GM10266 (cell line): ENCODE results near the gene APIP.

ENCODE experiments used
- DNase-seq: peaks from one replicate; pipeline ENCODE4 v3.0.0; 2012; ENCODE audit errors: extremely low spot score
- TF ChIP-seq, protein P1 (sequence below): IDR thresholded peaks from 2 replicates; pipeline ENCODE4 v1.5.1; 2012; ENCODE audit warnings: mild to moderate bottlenecking, low read depth; ENCODE audit not compliant: control insufficient read depth, insufficient read depth; ENCODE audit errors: missing control alignments

The APIP gene

DNA sequence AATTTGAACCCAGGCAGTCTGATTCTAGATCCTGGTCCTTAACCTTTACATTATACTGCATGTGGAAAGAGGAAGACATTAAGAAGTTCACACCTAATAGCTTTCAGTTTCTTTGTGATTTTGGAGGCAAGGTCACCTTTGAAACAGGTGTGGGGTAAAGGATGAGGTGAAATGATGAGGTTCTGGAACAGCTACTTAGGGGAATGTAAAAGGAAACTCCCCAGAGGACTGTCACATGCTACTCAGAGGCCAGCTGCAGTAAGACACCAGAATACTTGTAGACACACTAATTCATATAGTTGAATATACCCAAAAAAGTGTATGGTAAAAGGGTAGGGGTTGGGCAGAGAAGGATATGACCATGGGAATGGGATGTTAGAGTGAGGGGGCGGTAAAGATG is 5.4 kb downstream of the APIP start:
- TF ChIP-seq, protein P1, sequence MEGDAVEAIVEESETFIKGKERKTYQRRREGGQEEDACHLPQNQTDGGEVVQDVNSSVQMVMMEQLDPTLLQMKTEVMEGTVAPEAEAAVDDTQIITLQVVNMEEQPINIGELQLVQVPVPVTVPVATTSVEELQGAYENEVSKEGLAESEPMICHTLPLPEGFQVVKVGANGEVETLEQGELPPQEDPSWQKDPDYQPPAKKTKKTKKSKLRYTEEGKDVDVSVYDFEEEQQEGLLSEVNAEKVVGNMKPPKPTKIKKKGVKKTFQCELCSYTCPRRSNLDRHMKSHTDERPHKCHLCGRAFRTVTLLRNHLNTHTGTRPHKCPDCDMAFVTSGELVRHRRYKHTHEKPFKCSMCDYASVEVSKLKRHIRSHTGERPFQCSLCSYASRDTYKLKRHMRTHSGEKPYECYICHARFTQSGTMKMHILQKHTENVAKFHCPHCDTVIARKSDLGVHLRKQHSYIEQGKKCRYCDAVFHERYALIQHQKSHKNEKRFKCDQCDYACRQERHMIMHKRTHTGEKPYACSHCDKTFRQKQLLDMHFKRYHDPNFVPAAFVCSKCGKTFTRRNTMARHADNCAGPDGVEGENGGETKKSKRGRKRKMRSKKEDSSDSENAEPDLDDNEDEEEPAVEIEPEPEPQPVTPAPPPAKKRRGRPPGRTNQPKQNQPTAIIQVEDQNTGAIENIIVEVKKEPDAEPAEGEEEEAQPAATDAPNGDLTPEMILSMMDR, result no peak
- DNase-seq, result no peak

DNA sequence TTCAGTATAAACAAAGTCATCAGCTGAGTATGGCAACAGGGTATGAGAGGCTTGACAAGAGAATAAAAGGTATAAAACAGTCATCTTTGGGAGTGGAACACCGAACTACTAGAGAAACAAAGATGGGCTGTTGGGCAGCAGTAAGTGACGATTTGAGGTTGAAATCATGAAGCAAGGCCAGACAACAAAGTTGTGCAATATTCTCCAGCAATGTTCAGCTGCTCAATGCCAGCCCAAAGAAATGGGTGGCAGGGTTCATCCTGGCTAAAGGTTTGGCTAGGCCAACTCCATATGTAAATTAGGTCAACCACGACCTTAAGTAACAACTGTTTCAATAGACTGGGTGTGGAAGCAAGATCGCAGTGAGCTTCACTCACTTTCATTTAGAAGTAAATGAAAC is 6.2 kb downstream of the APIP start:
- no peak for DNase-seq
- TF ChIP-seq, protein P1, result no peak

DNA sequence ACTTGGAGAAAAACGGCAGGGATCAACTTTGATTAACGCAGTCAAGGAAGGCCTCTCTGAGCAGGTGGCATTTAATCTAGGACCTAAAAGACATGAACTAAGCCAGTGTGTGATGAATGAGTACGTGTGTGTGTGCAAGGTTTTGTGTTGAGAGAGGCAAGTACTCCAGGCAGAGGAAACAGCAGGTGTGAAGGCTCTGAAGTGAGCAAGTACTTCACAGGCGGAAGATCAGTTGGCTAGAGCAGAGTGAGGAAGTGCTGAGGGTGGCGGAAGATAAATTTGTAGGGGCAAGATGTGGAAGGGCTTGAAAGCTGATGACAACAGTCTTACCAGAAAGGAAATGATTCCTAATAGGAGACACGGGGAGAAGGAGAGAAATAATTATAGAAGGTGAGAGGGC is 6.8 kb downstream of the APIP start:
- TF ChIP-seq, protein P1, result no peak

DNA sequence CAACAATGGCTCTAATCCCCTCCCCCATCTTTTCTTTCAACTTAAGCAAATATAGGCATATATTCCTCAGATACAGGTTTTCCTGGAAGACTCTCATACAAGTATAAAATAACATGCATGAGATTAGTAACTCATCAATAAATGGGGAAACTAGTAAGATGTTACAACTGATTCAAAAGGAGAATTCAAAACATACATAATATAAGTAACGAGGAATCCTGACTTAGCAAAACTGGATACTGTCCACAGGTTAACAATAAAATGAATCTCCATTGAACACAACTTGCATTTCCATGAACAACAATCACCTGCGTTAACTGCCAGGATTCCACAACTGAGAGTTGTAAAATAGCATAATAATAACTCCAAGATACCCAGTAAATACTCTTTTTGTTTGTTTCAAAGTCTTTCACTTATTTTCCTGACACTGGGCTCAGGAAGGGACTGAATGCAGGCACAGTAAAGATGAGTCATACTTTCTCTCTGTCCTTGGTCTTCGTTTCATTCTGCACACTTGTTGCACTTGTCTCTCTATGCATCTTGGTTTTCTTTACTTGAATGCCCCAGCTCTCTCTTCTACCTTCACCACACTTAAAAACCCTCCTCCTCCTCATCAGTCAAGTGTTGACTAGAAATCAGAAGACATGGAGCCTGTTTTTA is 8.1 kb downstream of the APIP start:
- no peak for DNase-seq
- TF ChIP-seq, protein P1, result no peak

More for the DNA sequence above, 6.8 kb downstream of the APIP start:
- no peak for DNase-seq

DNA sequence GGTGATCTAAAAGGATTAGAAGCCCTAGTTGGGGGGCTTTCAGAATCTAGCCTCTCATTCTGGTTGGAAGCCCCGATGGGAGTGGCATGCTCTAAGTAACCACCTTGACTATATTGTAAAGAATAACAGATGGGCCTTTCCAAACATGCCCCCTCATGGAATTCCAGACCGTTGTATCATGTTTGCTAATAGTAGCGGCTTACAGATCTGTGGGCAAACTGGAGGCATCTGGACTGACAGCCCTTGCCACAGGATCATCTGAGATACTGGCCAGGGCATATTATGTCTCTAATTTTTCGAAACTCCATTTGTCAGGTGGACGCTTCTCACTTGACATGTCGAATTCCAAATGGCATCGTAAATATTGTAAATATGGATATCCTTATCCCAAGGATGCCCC is 10.5 kb downstream of the APIP start:
- TF ChIP-seq, protein P1, result no peak
- no peak for DNase-seq

DNA sequence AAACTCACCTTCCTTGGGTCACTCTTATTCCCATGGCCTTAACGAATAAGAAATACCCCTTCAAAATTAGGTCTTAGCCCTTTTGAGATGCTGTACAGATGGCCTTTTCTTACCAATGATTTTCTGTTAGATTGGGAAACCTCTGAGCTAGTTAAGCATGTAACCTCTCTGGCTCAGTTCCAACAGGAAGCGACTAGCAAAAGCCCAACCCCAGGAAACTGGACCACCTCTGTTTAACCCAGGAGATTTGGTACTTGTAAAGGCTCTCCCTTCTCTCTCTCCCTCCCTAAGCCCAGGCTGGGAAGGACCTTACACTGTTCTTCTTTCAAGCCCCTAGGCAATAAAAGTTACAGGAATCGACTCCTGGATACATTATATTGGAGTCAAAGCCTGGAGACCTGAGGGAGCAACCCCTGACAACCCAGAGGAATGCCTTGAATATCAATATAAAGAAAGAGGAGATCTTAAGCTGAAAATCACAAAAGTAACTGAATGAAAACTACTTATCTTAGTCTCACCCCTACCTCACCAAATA is 11.7 kb downstream of the APIP start:
- TF ChIP-seq, protein P1, result no peak
- DNase-seq, result no peak

DNA sequence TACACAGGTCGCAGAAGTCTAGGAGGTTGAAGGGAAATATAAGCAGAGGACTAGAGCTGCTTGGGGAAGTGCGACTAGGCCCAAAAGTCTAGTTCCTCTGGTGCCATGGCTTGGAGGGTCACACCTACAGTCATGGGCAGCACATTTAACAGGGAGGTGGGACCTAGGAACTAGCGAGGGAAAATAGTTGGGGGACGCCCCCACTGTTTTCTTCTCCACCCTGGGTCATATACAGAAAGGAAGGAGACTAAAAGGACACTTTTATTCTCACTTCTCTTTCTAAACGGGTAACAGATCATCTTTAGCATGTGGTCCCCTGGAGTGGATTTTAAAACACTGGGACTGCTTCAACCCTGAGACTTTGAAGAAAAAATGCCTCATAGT is 16.6 kb downstream of the APIP start:
- no peak for DNase-seq
- TF ChIP-seq, protein P1, result no peak
